HEK293 (cell line): Measurements from ENCODE around the gene PSORS1C1.
A peak's percentile ranks its signal among the peaks of the same experiment; 100 is the strongest.

Experiments used
- CTCF ChIA-PET: fragments of 350-600 bp; formaldehyde crosslinking; extraction: SDS; loops from one replicate; lab custom pipeline; 2021; ENCODE audit warnings: antibody characterized with exemption; lab: Yijun Ruan, JAX
- POLR2A ChIA-PET: fragments of 300-600 bp; formaldehyde crosslinking; extraction: SDS; loops from one replicate; lab custom pipeline; 2020; ENCODE audit warnings: antibody characterized with exemption, inconsistent platforms; lab: Yijun Ruan, JAX
- H3K27ac ChIP-seq: fragments of 200-500 bp; sonication (Bioruptor generic); 2 replicates; pipeline ENCODE4 v1.5.1; 2014; ENCODE audit warnings: low read depth, low read length, control low read depth, inconsistent platforms; ENCODE audit errors: extremely low read depth
- H3K36me3 ChIP-seq, 2 experiments: fragments of 200-500 bp in 1 of 2; sonication (Bioruptor generic) in 1 of 2; 1 replicate in 1 of 2; 2 replicates in 1 of 2; pipeline ENCODE4 v1.5.1; 2014 to 2017; ENCODE audit warnings: inconsistent platforms in 2 of 2, low read length in 2 of 2; ENCODE audit not compliant: control insufficient read depth in 2 of 2, insufficient read depth in 1 of 2
- H3K4me1 ChIP-seq: fragments of 200-500 bp; sonication (Bioruptor generic); 2 replicates; pipeline ENCODE4 v1.5.1; 2014; ENCODE audit warnings: mild to moderate bottlenecking, low read length, inconsistent platforms; ENCODE audit not compliant: control insufficient read depth, insufficient read depth
- H3K4me3 ChIP-seq: 2 replicates; pipeline ENCODE4 v1.5.1; 2011; ENCODE audit warnings: low read depth, mild to moderate bottlenecking, control low read depth, low read length, moderate library complexity
- H3K9me3 ChIP-seq: fragments of 200-500 bp; sonication (Bioruptor generic); 2 replicates; pipeline ENCODE4 v1.5.1; 2014; ENCODE audit warnings: low read depth, low read length, inconsistent platforms; ENCODE audit not compliant: control insufficient read depth, insufficient read depth
- GLI2 ChIP-seq: fragments of 450-650 bp; formaldehyde crosslinking; IDR thresholded peaks from 2 replicates; pipeline ENCODE4; 2017; ENCODE audit warnings: missing biosample characterization, missing genetic modification characterization, low read depth, borderline replicate concordance
- GLI4 ChIP-seq: fragments of 450-650 bp; formaldehyde crosslinking; IDR thresholded peaks from 2 replicates; pipeline ENCODE4 v1.5.1; 2016; ENCODE audit warnings: missing biosample characterization, missing genetic modification characterization
- IKZF3 ChIP-seq: fragments of 450-650 bp; IDR thresholded peaks from 2 replicates; pipeline ENCODE4 v1.5.0; 2018; ENCODE audit warnings: missing biosample characterization, mild to moderate bottlenecking, missing genetic modification characterization, moderate library complexity
- KLF16 ChIP-seq: fragments of 450-650 bp; formaldehyde crosslinking; IDR thresholded peaks from 2 replicates; pipeline ENCODE4 v1.5.1; 2017; ENCODE audit warnings: missing biosample characterization, missing genetic modification characterization
- KLF8 ChIP-seq: fragments of 450-650 bp; formaldehyde crosslinking; IDR thresholded peaks from 2 replicates; pipeline ENCODE4 v1.5.1; 2016; ENCODE audit warnings: missing biosample characterization, missing genetic modification characterization
- OSR2 ChIP-seq: fragments of 450-650 bp; formaldehyde crosslinking; IDR thresholded peaks from 2 replicates; pipeline ENCODE4 v1.5.1; 2016; ENCODE audit warnings: missing biosample characterization, missing genetic modification characterization
- SALL2 ChIP-seq: fragments of 450-650 bp; formaldehyde crosslinking; IDR thresholded peaks from 2 replicates; pipeline ENCODE4 v1.5.0; 2017; ENCODE audit warnings: missing biosample characterization, mild to moderate bottlenecking, missing genetic modification characterization, borderline replicate concordance
- SCRT1 ChIP-seq: fragments of 450-650 bp; formaldehyde crosslinking; IDR thresholded peaks from 2 replicates; pipeline ENCODE4 v1.5.1; 2016; ENCODE audit warnings: missing biosample characterization, missing genetic modification characterization, borderline replicate concordance
- ZBTB17 ChIP-seq: fragments of 450-650 bp; formaldehyde crosslinking; IDR thresholded peaks from 2 replicates; pipeline ENCODE4 v1.5.1; 2016; ENCODE audit warnings: missing biosample characterization, missing genetic modification characterization
- ZFHX2 ChIP-seq: fragments of 450-650 bp; formaldehyde crosslinking; conservative IDR thresholded peaks from 2 replicates; pipeline ENCODE4 v1.5.1; 2016; ENCODE audit warnings: missing biosample characterization, missing genetic modification characterization
- ZNF138 ChIP-seq: fragments of 450-650 bp; formaldehyde crosslinking; IDR thresholded peaks from 2 replicates; pipeline ENCODE4 v1.5.1; 2016; ENCODE audit warnings: missing biosample characterization, missing genetic modification characterization, borderline replicate concordance
- ZNF155 ChIP-seq: fragments of 450-650 bp; formaldehyde crosslinking; IDR thresholded peaks from 2 replicates; pipeline ENCODE4 v1.5.1; 2016; ENCODE audit warnings: missing biosample characterization, missing genetic modification characterization
- ZNF549 ChIP-seq: fragments of 450-650 bp; IDR thresholded peaks from 2 replicates; pipeline ENCODE4 v1.5.1; 2018; ENCODE audit warnings: missing biosample characterization, missing genetic modification characterization, mild to moderate bottlenecking, inconsistent platforms, moderate library complexity
- ZNF555 ChIP-seq: fragments of 450-650 bp; formaldehyde crosslinking; conservative IDR thresholded peaks from 2 replicates; pipeline ENCODE4 v1.5.1; 2017; ENCODE audit warnings: missing biosample characterization, mild to moderate bottlenecking, missing genetic modification characterization, inconsistent platforms
- ZSCAN16 ChIP-seq: fragments of 450-650 bp; formaldehyde crosslinking; IDR thresholded peaks from 2 replicates; pipeline ENCODE4 v1.5.1; 2016; ENCODE audit warnings: missing biosample characterization, missing genetic modification characterization
- ZXDB ChIP-seq: fragments of 450-650 bp; formaldehyde crosslinking; IDR thresholded peaks from 2 replicates; pipeline ENCODE4 v1.5.1; 2016; ENCODE audit warnings: missing biosample characterization, missing genetic modification characterization
- TF ChIP-seq, protein P1 (sequence below): fragments of 450-650 bp; formaldehyde crosslinking; conservative IDR thresholded peaks from 2 replicates; pipeline ENCODE4 v1.5.1; 2016; ENCODE audit warnings: low read depth, missing biosample characterization, missing genetic modification characterization
- TF ChIP-seq, protein P2 (sequence below): fragments of 450-650 bp; formaldehyde crosslinking; IDR thresholded peaks from 2 replicates; pipeline ENCODE4 v1.5.1; 2016; ENCODE audit warnings: missing biosample characterization, missing genetic modification characterization
- TF ChIP-seq, protein P3 (sequence below): fragments of 450-650 bp; formaldehyde crosslinking; IDR thresholded peaks from 2 replicates; pipeline ENCODE4 v1.5.1; 2016; ENCODE audit warnings: missing biosample characterization, missing genetic modification characterization
- TF ChIP-seq, protein P4 (sequence below): fragments of 450-650 bp; formaldehyde crosslinking; IDR thresholded peaks from 2 replicates; pipeline ENCODE4 v1.5.1; 2016; ENCODE audit warnings: missing biosample characterization, missing genetic modification characterization
- TF ChIP-seq, protein P5 (sequence below): fragments of 450-650 bp; formaldehyde crosslinking; IDR thresholded peaks from 2 replicates; pipeline ENCODE4 v1.5.1; 2016; ENCODE audit warnings: missing biosample characterization, missing genetic modification characterization, borderline replicate concordance

Gene PSORS1C1

DNA sequence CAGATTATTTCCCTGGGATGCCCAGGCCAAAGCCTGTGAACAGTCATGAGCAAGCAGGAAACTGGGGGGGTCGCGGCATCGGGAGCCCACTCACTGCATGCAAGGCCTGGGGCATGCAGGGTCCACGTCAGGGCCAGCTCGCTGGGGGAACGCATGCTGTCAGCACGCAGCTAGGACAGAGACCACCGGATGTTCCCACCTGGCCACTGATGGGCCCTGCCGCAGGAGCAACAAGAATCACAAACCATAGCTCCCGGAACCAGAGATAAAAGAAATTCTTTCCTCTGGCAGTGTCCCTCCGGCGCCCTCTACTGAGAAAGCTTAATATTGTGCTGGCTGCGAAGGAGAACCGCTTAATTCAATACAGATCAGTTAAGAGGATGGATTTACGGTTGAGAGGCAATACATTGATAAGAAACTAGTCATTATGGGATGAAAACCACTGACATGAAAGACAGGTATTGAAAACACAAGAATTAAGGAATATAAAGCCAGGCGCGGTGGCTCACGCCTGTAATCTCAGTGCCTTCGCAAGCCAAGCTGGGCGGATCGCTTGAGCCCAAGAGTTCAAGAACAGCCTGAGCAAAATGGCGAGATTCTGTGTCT is 34.8 kb upstream of the PSORS1C1 start:
- H3K4me3 ChIP-seq, result 0 out of 2 replicates have a peak overlapping the region, but pooled peaks have one; percentile 16
- H3K27ac ChIP-seq, result no peak overlapping the region
- TF ChIP-seq GLI4 (no peak), KLF16 (tag by site-specific recombination) (no peak), SCRT1 (no peak), ZNF138 (tag by site-specific recombination) (no peak), SALL2 (no peak), ZNF555 (tag by site-specific recombination) (no peak), OSR2 (tag by site-specific recombination) (peak; percentile 52; the same call in 1 of the 2 replicates), ZBTB17 (peak; percentile 65), ZXDB (tag by site-specific recombination) (peak; percentile 18; the same call in 1 of the 2 replicates), KLF8 (no peak), IKZF3 (tag by site-specific recombination) (0 out of 2 replicates have a peak, but pooled peaks have one; percentile 17), ZNF549 (tag by site-specific recombination) (no peak), ZFHX2 (no peak), ZSCAN16 (tag by site-specific recombination) (no peak), ZNF155 (no peak), GLI2 (tag by site-specific recombination) (no peak)
- TF ChIP-seq, protein P1, sequence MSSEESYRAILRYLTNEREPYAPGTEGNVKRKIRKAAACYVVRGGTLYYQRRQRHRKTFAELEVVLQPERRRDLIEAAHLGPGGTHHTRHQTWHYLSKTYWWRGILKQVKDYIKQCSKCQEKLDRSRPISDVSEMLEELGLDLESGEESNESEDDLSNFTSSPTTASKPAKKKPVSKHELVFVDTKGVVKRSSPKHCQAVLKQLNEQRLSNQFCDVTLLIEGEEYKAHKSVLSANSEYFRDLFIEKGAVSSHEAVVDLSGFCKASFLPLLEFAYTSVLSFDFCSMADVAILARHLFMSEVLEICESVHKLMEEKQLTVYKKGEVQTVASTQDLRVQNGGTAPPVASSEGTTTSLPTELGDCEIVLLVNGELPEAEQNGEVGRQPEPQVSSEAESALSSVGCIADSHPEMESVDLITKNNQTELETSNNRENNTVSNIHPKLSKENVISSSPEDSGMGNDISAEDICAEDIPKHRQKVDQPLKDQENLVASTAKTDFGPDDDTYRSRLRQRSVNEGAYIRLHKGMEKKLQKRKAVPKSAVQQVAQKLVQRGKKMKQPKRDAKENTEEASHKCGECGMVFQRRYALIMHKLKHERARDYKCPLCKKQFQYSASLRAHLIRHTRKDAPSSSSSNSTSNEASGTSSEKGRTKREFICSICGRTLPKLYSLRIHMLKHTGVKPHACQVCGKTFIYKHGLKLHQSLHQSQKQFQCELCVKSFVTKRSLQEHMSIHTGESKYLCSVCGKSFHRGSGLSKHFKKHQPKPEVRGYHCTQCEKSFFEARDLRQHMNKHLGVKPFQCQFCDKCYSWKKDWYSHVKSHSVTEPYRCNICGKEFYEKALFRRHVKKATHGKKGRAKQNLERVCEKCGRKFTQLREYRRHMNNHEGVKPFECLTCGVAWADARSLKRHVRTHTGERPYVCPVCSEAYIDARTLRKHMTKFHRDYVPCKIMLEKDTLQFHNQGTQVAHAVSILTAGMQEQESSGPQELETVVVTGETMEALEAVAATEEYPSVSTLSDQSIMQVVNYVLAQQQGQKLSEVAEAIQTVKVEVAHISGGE (tag by site-specific recombination), result no peak
- TF ChIP-seq, protein P2, sequence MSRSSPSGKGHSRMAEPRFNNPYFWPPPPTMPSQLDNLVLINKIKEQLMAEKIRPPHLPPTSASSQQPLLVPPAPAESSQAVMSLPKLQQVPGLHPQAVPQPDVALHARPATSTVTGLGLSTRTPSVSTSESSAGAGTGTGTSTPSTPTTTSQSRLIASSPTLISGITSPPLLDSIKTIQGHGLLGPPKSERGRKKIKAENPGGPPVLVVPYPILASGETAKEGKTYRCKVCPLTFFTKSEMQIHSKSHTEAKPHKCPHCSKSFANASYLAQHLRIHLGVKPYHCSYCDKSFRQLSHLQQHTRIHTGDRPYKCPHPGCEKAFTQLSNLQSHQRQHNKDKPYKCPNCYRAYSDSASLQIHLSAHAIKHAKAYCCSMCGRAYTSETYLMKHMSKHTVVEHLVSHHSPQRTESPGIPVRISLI (tag by site-specific recombination), result no peak
- TF ChIP-seq, protein P3, sequence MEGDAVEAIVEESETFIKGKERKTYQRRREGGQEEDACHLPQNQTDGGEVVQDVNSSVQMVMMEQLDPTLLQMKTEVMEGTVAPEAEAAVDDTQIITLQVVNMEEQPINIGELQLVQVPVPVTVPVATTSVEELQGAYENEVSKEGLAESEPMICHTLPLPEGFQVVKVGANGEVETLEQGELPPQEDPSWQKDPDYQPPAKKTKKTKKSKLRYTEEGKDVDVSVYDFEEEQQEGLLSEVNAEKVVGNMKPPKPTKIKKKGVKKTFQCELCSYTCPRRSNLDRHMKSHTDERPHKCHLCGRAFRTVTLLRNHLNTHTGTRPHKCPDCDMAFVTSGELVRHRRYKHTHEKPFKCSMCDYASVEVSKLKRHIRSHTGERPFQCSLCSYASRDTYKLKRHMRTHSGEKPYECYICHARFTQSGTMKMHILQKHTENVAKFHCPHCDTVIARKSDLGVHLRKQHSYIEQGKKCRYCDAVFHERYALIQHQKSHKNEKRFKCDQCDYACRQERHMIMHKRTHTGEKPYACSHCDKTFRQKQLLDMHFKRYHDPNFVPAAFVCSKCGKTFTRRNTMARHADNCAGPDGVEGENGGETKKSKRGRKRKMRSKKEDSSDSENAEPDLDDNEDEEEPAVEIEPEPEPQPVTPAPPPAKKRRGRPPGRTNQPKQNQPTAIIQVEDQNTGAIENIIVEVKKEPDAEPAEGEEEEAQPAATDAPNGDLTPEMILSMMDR (tag by site-specific recombination), result peak; percentile 49; the same call in 1 of the 2 replicates
- TF ChIP-seq, protein P4, sequence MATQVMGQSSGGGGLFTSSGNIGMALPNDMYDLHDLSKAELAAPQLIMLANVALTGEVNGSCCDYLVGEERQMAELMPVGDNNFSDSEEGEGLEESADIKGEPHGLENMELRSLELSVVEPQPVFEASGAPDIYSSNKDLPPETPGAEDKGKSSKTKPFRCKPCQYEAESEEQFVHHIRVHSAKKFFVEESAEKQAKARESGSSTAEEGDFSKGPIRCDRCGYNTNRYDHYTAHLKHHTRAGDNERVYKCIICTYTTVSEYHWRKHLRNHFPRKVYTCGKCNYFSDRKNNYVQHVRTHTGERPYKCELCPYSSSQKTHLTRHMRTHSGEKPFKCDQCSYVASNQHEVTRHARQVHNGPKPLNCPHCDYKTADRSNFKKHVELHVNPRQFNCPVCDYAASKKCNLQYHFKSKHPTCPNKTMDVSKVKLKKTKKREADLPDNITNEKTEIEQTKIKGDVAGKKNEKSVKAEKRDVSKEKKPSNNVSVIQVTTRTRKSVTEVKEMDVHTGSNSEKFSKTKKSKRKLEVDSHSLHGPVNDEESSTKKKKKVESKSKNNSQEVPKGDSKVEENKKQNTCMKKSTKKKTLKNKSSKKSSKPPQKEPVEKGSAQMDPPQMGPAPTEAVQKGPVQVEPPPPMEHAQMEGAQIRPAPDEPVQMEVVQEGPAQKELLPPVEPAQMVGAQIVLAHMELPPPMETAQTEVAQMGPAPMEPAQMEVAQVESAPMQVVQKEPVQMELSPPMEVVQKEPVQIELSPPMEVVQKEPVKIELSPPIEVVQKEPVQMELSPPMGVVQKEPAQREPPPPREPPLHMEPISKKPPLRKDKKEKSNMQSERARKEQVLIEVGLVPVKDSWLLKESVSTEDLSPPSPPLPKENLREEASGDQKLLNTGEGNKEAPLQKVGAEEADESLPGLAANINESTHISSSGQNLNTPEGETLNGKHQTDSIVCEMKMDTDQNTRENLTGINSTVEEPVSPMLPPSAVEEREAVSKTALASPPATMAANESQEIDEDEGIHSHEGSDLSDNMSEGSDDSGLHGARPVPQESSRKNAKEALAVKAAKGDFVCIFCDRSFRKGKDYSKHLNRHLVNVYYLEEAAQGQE (tag by site-specific recombination), result no peak
- TF ChIP-seq, protein P5, sequence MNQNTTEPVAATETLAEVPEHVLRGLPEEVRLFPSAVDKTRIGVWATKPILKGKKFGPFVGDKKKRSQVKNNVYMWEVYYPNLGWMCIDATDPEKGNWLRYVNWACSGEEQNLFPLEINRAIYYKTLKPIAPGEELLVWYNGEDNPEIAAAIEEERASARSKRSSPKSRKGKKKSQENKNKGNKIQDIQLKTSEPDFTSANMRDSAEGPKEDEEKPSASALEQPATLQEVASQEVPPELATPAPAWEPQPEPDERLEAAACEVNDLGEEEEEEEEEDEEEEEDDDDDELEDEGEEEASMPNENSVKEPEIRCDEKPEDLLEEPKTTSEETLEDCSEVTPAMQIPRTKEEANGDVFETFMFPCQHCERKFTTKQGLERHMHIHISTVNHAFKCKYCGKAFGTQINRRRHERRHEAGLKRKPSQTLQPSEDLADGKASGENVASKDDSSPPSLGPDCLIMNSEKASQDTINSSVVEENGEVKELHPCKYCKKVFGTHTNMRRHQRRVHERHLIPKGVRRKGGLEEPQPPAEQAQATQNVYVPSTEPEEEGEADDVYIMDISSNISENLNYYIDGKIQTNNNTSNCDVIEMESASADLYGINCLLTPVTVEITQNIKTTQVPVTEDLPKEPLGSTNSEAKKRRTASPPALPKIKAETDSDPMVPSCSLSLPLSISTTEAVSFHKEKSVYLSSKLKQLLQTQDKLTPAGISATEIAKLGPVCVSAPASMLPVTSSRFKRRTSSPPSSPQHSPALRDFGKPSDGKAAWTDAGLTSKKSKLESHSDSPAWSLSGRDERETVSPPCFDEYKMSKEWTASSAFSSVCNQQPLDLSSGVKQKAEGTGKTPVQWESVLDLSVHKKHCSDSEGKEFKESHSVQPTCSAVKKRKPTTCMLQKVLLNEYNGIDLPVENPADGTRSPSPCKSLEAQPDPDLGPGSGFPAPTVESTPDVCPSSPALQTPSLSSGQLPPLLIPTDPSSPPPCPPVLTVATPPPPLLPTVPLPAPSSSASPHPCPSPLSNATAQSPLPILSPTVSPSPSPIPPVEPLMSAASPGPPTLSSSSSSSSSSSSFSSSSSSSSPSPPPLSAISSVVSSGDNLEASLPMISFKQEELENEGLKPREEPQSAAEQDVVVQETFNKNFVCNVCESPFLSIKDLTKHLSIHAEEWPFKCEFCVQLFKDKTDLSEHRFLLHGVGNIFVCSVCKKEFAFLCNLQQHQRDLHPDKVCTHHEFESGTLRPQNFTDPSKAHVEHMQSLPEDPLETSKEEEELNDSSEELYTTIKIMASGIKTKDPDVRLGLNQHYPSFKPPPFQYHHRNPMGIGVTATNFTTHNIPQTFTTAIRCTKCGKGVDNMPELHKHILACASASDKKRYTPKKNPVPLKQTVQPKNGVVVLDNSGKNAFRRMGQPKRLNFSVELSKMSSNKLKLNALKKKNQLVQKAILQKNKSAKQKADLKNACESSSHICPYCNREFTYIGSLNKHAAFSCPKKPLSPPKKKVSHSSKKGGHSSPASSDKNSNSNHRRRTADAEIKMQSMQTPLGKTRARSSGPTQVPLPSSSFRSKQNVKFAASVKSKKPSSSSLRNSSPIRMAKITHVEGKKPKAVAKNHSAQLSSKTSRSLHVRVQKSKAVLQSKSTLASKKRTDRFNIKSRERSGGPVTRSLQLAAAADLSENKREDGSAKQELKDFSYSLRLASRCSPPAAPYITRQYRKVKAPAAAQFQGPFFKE (tag by site-specific recombination), result no peak

More for the DNA sequence above, 34.8 kb upstream of the PSORS1C1 start:
- ChIA-PET POLR2A (interaction anchor here (0.5 to 1.5 kb wide), 6 partner anchors 9 to 168 kb away, joined by 3 to 15 read pairs (median 3); partner anchors contain the start of gene VARS2), CTCF (interaction anchor here (0.6 to 8.9 kb wide), 67 partner anchors 8 to 751 kb away, joined by 3 to 206 read pairs (median 4); partner anchors contain the start of genes DDR1, IER3, PSORS1C1 and VARS2)
- H3K4me1 ChIP-seq, result 0 out of 2 replicates have a peak, but pooled peaks cover 6% of the 10 kb centered on the region
- H3K36me3 ChIP-seq, result no peaks in the 10 kb centered on the region
- H3K9me3 ChIP-seq, result no peaks in the 10 kb centered on the region
